Colonic mucosa (tissue), 4 donors: ENCODE measurements around the gene WTIP. TPM values are rescaled to one million over a fixed set of nuclear protein-coding genes. Genes with fewer than 3 reads are reported as not detected.
"Not testable (repeated sequence)": the region's sequence is repeated elsewhere in the genome, so short reads cannot be mapped to it uniquely, and the experiment has no call there.

ENCODE experiments used
- DNase-seq: peaks from one replicate; pipeline ENCODE4 v3.0.0-alpha.2; 2020
- H3K27ac ChIP-seq: fragments of 200-600 bp; one replicate; pipeline ENCODE4 v1.8.0; 2021
- H3K27me3 ChIP-seq: fragments of 200-600 bp; one replicate; pipeline ENCODE4 v1.8.0; 2021
- H3K36me3 ChIP-seq: fragments of 200-600 bp; one replicate; pipeline ENCODE4 v1.8.0; 2021
- H3K4me1 ChIP-seq: fragments of 200-600 bp; one replicate; pipeline ENCODE4 v1.8.0; 2021; ENCODE audit warnings: mild to moderate bottlenecking
- H3K4me3 ChIP-seq: fragments of 200-600 bp; one replicate; pipeline ENCODE4 v1.8.0; 2021
- H3K9ac ChIP-seq, 2 donors: one replicate each; pipeline ENCODE4 v1.7.0; 2013; ENCODE audit warnings: control low read depth in 2 of 2, low read depth in 2 of 2, low read length in 2 of 2
- H3K9me3 ChIP-seq: fragments of 200-600 bp; one replicate; pipeline ENCODE4 v1.8.0; 2021
- intact Hi-C: fragments of 100-400 bp; cut with DNase I; formaldehyde crosslinking; loops from one replicate; pipeline ENCODE4 v1.14.1; 2022
- total RNA-seq, 2 donors: library from RNA; stranded (reverse); fragmentation: NEBNext Ultra II Directional in 1 of 2; extraction: Animal tissue kit (Norgen Biotek cat#: 25700) in 1 of 2; gene quantifications; one replicate each; pipeline ENCODE4 v1.2.1, GENCODE V29; 2021
- TF ChIP-seq, protein P1 (sequence below): fragments of 200-600 bp; IDR thresholded peaks from one replicate; pipeline ENCODE4 v1.8.0; 2022; ENCODE audit warnings: antibody characterized with exemption, mild to moderate bottlenecking
- donor health status: healthy.
- donor health status: DM: no; HTN: no; CAD: no.
- donor health status: DM: no; HTN: no; CAD: no.

The WTIP gene
- total RNA-seq, 2 donors from 2014 or later = 2.1 to 3.6 TPM

DNA sequence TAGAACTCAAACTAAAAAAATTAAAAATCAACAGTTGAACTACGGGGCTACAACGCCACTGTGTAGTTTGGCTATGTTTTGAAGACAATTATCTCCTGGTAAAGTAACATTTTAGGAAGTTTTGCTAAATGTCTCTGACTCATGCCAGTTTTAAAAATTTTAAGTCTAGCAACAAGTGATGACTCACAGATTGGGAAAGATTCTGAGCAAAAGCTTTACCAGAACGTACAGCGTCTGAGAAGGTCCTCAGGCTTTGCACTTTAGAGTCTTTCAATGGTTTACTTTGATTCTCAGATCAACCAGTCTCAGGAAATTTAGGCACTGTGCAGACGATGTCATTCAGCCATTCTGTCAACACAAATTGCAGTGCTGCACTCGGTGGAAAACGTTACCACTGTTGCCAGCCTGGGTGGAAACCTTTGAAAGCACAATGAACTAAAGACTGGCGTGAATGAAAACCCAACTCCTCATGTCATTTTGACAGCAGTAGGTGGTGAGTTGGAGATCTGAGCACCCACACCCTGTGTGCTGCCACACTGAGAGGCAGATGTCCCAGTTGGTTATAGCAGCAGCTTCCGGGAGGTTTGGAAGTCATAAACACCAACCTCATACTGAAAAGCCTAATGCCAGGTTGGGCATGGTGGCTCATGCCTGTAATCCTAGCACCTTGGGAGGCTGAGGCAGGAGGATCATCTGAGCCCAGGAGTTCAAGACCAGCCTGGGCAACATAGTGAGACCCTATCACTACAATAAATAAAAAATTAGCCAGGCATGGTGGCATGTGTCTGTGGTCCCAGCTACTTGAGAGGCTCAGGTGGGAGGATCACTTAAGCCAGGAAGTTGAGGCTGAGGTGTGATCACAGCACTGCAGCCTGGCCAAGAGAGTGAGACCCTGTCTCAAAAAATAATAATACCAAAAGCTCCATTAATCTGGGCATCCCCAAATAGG, 6.3 kb upstream of the WTIP start:
- no peak overlapping the region for H3K27ac ChIP-seq

DNA sequence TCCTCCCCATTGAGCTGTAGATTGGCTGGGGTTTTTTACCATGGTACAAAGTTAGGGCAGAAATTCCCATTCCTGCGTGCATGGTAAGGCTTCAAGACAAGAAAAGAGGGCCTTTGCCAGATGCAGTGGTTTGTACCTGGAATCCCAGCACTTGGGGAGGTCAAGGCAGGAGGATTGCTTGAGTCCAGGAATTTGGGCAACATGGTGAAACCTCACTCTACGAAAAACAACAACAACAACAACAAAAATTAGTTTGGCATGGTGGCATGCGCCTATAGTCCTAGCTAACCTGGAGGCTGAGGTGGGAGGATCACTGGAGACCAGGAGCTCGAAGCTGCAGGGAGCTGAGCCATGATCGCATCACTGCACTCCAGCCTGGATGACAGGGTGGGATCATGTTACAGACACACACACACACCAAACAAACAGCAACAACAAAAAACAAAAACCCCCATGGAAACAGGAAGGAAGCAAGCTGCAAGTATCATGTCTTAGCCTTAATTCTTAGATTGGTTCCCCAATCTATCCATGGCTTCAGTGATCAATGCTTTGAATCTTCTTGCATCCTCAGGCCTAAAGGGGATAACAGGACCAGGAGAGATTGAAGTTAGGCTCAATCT, 5.5 kb upstream of the WTIP start:
- DNase-seq = no peak
- no peak overlapping the region for H3K4me3 ChIP-seq
- intact Hi-C loops = no loop called here
- peaks cover 5% of the 10 kb centered on the region for H3K36me3 ChIP-seq
- no peak overlapping the region for H3K9ac ChIP-seq
- H3K9me3 ChIP-seq = no peaks in the 10 kb centered on the region
- H3K27me3 ChIP-seq = peaks cover 6% of the 10 kb centered on the region
- H3K27ac ChIP-seq = no peak overlapping the region
- TF ChIP-seq, protein P1, sequence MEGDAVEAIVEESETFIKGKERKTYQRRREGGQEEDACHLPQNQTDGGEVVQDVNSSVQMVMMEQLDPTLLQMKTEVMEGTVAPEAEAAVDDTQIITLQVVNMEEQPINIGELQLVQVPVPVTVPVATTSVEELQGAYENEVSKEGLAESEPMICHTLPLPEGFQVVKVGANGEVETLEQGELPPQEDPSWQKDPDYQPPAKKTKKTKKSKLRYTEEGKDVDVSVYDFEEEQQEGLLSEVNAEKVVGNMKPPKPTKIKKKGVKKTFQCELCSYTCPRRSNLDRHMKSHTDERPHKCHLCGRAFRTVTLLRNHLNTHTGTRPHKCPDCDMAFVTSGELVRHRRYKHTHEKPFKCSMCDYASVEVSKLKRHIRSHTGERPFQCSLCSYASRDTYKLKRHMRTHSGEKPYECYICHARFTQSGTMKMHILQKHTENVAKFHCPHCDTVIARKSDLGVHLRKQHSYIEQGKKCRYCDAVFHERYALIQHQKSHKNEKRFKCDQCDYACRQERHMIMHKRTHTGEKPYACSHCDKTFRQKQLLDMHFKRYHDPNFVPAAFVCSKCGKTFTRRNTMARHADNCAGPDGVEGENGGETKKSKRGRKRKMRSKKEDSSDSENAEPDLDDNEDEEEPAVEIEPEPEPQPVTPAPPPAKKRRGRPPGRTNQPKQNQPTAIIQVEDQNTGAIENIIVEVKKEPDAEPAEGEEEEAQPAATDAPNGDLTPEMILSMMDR = no peak
- H3K4me1 ChIP-seq = no peaks in the 10 kb centered on the region

More for the DNA sequence above, 6.3 kb upstream of the WTIP start:
- intact Hi-C loops = no loop called here
- no peak for DNase-seq
- no peak overlapping the region for H3K9ac ChIP-seq
- peaks cover 5% of the 10 kb centered on the region for H3K36me3 ChIP-seq
- no peaks in the 10 kb centered on the region for H3K9me3 ChIP-seq
- no peaks in the 10 kb centered on the region for H3K27me3 ChIP-seq
- no peak overlapping the region for H3K4me3 ChIP-seq
- TF ChIP-seq, protein P1 = no peak
- no peaks in the 10 kb centered on the region for H3K4me1 ChIP-seq

DNA sequence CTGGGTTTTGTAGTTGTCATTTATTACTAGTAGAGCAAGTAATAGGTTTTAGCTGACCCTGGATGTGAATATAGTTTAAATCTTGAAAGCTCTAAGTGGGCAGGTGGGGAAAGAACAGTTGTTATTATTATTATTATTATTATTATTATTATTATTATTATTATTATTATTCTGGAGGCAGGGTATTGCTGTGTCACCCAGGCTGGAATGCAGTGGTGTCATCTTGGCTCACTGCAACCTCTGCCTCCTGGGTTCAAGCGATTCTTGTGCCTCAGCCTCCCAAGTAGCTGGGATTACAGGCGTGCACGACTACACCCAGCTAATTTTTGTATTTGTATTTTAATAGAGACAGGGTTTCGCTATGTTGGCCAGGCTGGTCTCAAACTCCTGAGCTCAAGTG, 3.1 kb upstream of the WTIP start:
- H3K27ac ChIP-seq, H3K4me1 ChIP-seq, intact Hi-C loops, H3K4me3 ChIP-seq, H3K36me3 ChIP-seq, H3K9ac ChIP-seq, DNase-seq, H3K9me3 ChIP-seq: not testable (repeated sequence)
- peaks cover 19% of the 10 kb centered on the region for H3K27me3 ChIP-seq

DNA sequence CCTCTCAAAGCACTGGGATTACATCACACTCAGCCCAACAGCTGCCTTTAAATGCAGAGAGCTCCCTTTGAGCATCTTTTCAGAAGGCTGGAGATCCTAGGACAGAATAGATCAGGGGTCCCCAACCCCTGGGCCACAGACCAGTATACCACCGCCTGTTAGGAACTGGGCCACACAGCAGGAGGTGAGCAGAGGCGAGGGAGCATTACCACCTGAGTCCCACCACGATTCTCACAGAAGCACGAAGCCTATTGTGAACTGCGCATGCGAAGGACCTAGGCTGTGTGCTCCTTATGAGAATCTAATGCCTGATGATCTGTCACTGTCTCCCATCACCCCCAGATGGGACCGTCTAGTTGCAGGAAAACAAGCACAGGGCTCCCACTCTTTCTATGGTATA, 2.2 kb upstream of the WTIP start:
- intact Hi-C loops = no loop called here
- Histone ChIP-seq H3K9ac (no peak overlapping the region), H3K4me1 (no peaks in the 10 kb centered on the region), H3K27me3 (peaks cover 20% of the 10 kb centered on the region), H3K27ac (no peak overlapping the region), H3K36me3 (no peaks in the 10 kb centered on the region), H3K9me3 (no peaks in the 10 kb centered on the region), H3K4me3 (no peak overlapping the region)
- TF ChIP-seq, protein P1 = no peak
- DNase-seq = no peak

DNA sequence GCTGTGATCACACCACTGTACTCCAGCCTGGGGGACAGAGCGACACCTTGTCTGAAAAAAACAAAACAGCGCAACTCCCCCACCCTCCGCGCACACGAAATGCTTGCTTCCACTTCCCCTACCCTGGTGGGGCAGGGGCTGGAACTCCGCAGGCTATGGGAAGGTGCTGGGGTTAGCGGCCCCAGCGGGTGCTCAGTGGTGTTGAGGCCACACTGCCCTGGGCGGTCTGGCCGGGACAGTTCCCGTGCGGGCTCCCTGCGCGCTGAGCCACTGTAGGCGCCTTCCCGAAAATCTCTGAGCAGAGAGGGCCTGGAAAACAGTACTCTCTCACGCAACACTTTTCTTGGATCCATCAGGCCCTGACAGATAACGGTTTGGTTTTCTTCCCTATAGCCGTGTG, 1.1 kb upstream of the WTIP start:
- TF ChIP-seq, protein P1 = no peak
- DNase-seq = no peak
- intact Hi-C loops = no loop called here
- H3K9me3 ChIP-seq = no peaks in the 10 kb centered on the region
- no peaks in the 10 kb centered on the region for H3K36me3 ChIP-seq
- H3K27me3 ChIP-seq = peaks cover 20% of the 10 kb centered on the region
- H3K9ac ChIP-seq = no peak overlapping the region
- H3K4me1 ChIP-seq = no peaks in the 10 kb centered on the region
- no peak overlapping the region for H3K27ac ChIP-seq
- no peak overlapping the region for H3K4me3 ChIP-seq
